NOMO-1 treated with DMSO at 0.1 percent for 48 hours (cell line): ENCODE results near the gene CTSZ.
"Not testable (repeated sequence)": the region's sequence is repeated elsewhere in the genome, so short reads cannot be mapped to it uniquely, and the experiment has no call there.

ENCODE experiments used
- DNase-seq: peaks from one replicate; lab custom pipeline; 2025; ENCODE audit not compliant: unreplicated experiment; lab: John Stamatoyannopoulos, UW

The CTSZ gene

DNA sequence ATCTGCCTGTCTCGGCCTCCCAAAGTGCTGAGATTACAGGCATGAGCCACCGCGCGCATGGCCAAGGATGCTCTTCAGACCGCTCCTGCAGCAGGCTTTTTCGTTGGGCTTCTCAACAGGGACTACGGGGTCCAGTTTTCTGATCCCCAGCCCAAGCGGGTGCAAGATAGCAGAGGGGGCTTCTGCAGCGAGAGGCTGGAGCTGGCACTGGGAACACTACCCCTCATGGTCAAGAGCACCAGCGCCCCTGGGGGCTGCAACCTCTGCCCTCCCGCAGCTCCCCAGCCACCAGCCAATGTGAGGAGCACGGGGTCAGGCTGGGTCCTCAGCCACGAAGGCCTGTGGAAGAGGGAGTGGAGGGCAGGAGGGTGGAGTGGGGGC is 6.0 kb downstream of the CTSZ start:
- DNase-seq, result no peak

DNA sequence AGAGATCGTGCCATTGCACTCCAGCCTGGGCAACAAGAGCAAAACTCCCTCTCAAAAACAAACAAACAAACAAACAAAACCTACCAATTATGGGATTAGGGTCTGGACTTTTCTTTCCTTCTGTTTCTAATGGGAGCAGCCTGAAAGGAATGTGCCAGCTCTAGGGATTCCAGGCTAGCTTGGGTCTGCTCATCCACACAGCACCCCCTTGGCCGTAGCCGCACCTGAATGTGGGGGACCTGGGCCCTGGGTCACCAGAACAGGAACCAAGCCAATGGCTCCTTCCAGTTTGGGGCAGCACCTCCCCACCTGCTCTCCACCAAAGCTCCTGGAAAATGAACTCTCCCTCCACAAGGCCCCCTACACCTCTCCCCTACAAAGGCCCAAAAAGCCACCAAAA is 6.7 kb downstream of the CTSZ start:
- no peak for DNase-seq

DNA sequence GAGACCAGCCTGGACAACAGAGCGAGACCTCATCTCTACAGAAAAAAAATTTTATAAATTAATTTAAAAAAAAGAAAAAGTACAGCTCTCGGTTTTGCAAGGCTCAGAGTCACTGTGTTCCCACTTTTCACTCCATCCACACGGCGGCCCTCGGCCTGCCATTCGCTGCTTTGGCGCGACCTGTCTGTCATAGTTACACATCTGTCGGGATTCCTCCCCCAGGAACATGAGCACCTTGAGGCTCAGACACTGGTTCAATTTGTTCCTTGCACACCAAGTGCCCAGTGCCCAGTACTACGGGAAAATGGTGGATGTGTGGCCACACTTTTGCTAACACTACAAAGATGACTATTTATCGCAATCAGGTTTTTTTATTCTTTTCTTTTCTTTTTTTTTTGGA is 8.4 kb downstream of the CTSZ start:
- no peak for DNase-seq

DNA sequence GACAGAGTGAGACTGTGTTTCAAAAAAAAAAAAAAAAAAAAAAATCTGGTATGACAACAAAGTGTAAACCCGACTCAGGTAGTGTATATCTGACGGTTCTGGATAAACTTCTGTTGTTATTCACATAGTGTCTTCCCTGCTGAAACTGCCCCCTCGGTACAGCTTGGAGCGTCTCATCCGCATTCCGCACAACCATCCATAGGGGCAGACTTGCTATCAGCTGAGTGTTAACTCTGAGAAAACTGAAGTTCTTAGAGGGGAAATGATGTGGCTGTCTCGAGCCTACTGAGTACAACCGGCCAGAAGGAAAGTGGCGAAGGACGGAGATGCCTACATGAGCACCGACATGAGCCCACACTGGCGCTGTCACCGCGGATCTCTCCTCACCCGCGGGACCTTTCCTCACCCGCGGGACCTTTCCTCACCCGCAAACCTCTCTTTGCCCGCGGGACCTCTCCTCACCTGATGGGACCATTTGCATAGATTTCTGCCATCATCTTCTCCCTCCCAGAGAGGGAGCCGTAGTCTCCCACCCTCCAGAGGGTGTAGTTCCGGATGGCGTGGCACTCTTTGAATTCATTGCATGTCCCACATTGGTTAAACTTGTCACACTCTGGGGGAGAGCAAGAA is 9.8 kb downstream of the CTSZ start:
- DNase-seq, result no peak

DNA sequence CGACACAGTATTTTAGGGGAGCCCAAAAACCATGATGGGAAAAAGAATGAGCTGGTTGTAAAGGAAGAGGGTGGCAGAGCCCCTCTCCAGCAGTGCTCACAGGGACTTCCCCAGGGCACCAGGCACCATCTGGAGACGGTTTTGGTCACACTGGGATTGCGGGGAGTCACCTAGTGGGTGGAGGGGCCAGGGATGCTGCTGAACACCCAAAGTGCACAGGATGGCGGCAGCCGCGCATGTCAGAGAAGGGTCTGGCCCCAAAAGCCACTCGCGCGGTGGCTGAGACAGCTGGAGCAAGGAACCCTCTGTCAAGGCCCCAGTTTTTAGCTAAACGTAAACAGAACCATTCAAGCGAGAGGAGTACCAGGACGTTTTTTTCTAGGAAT is 10.8 kb downstream of the CTSZ start:
- DNase-seq, result no peak

DNA sequence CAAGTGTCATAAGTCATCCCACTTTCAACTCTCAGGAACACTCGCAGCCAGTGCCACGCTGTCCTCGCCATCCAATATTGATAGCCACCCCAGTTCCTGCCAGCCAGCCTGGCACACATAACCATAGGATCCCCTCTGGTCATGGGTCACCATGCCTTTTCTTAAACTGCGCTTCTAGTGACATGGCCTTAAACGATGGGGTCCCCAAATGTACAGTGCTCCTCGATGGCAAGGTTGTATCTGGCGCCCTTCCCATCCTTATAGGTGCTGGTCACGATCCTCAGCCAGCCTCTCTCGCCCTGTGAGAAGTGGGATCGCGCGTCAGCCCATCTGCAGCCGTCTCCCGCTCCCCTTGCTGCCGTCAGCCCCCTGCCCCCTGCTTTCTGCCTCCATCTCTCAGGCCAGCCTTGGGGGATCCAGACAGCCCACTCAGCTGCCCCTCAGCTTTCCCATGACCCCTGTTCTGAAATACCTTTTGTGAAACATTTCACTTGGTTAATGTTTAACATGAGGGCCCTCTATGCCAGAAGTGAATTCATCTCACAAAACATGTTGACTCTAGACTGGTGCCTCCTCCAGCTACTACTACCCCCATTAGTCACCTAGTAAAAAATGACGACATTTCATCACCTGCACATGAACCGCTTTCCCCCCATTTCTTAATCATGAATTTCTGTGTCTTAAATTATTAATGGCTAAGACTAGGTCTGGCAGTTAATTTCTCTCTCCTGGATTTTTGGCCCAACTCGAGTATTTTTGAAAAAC is 11.4 kb downstream of the CTSZ start:
- DNase-seq, result no peak

DNA sequence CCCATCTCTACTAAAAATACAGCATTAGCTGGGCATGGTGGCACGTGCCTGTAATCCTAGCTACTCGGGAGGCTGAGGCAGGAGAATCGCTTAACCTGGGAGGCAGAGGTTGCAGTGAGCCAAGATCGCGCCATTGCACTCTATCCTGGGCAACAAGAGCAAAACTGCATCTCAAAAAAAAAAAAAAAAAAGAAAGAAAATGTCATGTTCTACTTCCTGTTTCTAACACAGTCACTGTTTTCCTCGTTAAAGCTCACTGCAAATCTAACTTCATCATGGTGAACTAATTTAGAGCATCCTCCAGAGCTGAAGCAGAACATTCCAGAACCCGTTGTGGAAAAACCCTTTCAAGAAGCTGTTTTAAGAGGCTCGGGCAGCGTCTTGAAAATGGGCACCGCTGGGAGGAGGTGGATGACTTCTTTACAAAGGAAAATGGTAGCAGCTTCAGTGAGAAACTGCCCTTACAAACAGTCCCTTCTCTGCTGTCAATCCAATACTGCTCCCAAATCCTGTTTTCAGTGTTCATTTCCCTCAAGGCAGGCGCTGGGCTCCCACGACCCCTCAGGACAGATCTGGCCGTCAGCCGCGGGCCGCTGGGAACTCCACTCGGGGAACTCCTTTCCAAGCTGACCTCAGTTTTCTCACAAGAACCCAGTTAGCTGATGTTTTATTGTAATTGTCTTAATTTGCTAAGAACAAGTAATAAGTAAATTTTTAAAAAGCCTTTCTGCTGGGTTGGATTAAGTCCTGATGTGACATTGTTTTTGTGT is 12.5 kb downstream of the CTSZ start:
- peak; percentile 2 for DNase-seq

DNA sequence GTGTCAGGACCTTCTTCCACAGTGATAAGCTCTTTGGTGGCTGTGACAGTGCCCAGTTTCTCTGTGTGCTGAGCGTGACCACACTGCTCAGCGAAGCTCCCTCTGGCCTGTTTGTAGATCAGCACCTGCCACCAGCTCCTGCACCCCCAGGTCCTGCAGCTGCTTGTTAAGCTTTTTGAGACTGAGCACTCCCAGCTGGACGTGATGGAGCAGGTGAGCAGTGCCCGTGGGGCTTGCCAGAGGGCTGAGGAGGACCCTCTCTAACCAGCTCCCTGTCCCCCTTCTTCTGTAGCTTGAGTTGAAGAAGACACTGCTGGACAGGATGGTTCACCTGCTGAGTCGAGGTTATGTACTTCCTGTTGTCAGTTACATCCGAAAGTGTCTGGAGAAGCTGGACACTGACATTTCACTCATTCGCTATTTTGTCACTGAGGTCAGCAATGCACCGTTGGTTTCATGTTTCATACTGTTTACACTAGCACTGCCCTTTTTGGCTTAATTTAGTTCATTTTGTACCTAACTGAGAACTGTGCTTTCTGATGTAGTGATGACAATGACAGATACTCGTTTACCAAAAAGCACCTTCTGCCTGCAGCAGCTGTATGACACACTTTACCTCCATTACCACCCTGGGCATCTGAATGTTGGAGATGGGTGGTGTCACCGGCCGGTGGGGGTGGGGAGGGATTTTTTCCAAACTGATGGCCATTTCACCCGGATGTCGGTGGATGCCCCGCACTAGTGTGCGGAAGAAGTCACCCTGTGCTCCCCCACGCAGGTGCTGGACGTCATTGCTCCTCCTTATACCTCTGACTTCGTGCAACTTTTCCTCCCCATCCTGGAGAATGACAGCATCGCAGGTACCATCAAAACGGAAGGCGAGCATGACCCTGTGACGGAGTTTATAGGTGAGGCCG is 13.5 kb downstream of the CTSZ start:
- no peak for DNase-seq

DNA sequence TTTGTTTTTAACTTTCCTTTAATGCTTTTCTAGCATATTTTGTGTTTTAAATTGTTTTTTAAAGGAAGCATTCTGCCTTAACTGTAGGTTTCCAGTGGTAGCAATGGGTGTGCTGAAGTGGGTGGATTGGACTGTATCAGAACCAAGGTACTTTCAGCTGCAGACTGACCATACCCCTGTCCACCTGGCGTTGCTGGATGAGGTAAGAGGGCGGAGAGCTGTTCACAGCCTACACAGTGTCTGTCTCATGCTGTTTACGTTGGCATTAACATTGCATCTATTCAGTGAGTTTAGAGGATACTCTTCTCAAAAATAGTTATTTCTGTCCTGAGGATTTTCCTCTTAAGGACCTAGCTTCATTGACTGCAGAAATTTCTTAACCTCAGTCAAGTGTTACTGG is 14.1 kb downstream of the CTSZ start:
- DNase-seq, result no peak

DNA sequence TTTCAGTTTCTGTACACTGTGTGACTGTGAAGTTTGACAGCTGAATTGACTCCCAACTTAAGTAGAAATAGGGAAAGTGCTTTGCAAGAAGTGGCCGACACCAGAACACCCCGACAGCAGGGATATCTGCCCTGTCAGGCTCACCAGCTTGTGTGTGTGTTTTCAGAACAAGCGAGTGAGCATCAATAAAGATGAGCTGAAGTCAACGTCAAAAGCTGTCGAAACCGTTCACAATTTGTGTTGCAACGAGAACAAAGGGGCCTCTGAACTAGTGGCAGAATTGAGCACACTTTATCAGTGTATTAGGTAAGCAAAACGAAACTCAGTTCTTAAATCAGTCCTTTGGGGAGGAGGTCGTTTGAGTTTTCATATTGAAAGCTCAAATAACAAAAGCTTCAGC is 15.3 kb downstream of the CTSZ start:
- DNase-seq, result peak; percentile 3

DNA sequence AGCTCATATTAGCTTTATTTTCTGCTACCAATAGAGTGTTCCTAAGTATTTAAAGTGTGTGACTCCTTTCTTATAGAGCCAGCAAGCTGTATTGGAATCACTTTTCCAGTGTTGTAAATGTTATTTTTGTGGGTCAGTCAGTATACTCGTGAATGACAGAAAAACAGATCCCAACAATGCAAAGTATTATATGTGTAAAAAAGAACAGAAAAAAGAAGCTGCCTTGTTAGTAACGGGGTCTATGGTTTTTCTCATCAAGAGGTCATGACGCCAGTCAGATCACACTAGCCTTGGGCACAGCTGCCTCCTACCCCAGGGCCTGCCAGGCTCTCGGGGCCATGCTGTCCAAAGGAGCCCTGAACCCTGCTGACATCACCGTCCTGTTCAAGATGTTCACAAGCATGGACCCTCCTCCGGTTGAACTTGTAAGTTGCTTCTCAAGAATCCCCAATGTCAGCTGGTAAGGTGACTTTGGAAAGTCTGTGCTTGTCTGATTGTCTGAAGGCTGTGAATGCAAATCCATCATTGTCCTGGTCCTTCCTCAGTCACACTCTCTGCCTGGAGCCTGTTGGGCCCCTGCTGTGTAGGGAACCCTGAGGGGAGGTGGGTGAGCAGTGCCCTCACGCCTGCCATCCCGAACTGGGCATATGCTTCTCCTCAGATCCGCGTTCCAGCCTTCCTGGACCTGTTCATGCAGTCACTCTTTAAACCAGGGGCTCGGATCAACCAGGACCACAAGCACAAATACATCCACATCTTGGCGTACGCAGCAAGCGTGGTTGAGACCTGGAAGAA is 16.2 kb downstream of the CTSZ start:
- no peak for DNase-seq

DNA sequence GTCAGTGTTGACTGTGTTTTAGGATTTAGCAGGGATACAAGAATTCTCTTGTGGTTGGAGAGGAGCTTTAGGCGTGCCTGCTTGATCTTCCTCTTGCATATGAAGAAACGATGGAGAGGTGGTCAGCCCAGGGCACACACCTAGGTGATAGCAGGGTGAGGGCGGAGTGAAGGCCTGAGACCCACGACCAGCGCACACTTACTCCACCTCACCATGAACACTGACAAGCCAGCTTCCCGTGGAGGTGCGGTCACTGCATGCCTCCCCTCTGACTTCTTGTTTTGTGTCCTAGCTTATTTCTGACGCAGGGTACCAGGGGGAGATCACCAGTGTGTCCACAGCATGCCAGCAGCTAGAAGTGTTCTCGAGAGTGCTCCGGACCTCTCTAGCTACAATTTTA is 17.9 kb downstream of the CTSZ start:
- DNase-seq, result no peak

DNA sequence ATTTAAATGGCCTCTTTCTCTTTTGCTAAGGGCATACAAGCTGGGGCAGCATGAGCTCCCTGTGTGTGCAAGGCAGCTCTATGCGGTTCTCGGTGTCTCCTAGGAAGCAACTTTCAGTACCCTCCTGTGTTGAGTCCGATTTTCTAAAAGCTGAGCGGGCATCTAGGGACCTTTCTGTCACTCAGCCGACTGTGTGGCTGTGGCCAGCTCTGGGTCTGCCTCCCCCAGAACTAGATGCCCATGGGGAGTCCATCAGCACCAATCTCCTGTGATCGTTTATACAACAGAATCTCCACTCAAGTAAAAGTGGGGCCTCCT is 18.5 kb downstream of the CTSZ start:
- no peak for DNase-seq

DNA sequence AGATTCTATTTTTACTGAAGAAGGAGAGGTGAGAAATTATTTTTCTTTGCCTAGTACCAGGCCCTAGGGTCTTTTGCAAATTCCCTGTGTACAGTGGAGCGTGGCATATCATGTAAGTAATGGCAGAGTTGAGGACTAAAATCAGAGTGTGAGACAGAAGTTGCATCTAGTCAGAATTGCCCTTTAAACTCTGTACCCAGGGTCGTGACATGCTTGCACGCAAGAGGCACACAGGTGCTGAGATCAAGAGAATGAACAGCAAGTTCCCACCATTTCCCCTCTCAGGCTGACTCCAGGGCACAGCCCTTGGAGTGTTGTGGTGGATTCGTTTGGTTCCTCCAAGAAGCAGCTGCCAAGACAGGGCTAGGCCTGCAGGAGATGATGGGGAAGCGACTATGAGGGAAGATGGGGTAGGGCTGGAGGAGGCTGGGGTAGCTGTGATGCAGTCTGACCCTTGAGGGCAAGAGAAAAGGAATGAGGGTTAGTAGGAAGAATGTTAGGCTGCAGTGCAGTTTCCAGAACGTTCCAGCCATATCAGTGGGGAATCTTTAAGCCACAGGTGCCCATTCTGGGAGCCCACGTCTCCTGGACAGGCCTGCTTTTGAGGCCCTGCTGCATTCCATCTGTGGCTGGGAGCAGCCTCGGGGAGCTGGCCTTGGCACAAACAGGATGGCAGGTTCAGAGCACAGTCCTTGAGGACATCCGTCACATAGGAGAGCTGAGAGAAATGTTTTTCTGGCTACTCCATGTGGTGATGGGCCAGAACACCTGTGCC is 19.1 kb downstream of the CTSZ start:
- no peak for DNase-seq

DNA sequence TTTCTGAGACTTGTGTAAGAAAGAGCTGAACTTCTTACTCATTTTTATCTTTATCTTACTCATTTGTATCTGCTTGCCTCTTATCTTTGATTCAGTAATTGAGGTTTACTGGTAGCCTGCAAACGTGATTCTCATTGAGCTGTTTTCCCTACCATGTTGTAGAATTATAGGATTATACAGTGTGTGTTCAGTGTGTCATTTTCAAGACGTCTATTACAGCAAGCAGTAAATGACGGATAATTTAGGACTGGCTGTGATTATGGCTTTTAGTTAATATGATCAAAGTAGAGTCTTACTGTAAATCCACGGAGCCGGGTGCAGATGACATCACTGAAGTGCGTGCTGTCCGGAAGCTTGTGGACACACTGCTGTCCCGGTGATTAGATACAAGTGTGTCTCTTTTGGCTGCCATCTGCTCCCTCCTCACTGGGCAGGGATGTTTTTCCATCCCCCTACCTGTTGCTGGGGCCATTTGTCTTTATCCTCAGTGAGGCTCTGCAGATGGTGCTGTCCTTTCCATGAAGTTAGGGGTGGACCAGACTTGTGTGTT is 20.0 kb downstream of the CTSZ start:
- DNase-seq, result no peak

DNA sequence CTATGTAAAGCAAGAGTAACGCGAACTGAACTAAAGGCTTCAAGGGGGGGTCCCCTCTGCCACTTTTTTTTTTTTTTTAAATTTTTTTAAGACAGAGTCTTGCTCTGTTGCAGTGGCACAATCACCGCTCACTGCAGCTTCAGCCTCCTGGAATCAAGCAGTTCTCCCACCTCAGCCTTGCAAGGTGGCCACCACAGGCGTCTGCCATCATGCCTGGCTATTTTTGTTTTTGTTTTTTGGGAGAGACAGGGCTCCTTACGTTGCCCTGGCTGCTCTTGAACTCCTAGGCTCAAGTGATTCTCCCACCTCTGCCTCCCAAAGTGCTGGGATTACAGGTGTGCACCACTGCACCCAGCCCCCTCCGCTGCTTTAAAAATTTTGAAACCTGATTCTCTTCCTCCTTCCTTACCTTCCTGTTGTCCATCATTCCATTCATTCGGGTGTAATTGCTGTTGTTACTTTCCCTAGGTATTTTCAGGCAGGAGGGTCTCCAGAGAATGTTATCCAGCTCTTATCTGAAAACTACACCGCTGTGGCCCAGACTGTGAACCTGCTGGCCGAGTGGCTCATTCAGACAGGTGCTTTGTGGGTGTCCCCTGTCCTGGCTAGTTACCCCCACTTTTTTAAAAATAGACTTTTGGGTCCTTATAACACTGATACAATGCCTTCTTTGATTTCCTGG is 20.6 kb downstream of the CTSZ start:
- no peak for DNase-seq

DNA sequence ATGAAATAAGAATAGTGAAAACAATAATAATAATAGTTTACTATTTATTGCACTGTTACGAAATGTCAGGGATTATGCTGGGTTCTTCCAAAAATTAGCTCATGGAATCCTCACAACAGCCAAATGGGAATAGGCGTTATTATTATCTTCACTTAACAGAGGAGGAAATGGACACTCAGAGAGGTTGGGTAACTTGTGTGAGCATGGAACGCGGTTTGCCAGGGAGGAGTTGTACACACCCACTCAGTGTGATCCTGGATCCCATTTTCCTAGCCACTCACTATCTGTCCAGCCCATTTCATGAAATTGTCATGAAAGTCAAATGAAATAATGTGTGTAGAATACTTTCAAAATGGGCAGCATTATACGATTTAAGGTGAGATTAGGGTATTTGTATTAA is 21.4 kb downstream of the CTSZ start:
- no peak for DNase-seq

DNA sequence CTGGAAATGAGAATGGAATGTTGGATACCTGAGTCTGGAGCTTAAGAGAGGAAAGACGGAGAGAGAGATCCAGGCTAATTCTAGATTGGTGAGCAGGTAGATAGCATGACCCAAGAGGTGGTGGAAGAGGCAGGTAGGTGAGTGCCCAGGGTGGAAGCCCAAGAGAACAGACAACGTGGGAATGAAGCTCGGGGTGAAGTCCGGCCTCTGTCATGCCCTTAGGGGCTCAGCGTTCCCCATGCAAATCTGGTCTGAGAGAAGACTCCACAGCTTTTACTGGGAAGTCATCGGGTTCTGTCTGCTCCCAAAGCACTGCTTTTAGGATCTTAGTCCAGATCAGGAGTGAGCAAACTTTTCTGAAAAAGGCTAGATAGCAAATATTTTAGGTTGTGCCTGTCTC is 22.4 kb downstream of the CTSZ start:
- no peak for DNase-seq

DNA sequence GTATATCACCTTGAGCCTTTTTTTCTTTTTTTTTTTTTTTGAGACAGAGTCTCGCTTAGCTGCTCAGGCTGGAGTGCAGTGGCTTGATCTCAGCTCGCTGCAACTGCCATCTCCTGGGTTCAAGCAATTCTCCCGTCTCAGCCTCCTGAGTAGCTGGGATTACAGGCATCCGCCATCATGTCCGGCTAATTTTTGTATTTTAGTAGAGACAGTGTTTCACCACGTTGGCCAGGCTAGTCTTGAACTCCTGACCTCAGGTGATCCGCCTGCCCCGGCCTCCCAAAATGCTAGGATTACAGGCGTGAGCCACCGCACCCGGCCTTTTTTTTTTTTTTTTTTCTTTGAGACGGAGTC is 24.0 kb downstream of the CTSZ start:
- DNase-seq, result not testable (repeated sequence)
